Heart right ventricle (tissue), 16 donors: ENCODE measurements around the gene EI24. TPM values are rescaled to one million over a fixed set of nuclear protein-coding genes. Genes with fewer than 3 reads are reported as not detected.

Source experiments
- ATAC-seq, 8 donors: fragments of 200-7000 bp; cut with Tn5 transposase; one replicate each; pipeline ENCODE4 v1.9.1; 2020; ENCODE audit warnings: mild to moderate bottlenecking in 8 of 8, moderate library complexity in 8 of 8, moderate number of reproducible peaks in 1 of 8
- DNase-seq, 2 donors: peaks; one replicate each; pipeline ENCODE4 v3.0.0-alpha.2; 2020
- H3K27ac ChIP-seq, 10 donors: fragments of 200-600 bp; sonication (generic) in 2 of 10; one replicate each; pipeline versions ENCODE4 v1.5.0 to v1.8.0; 2020 to 2022; ENCODE audit warnings: mild to moderate bottlenecking in 3 of 10
- H3K27me3 ChIP-seq, 7 donors: fragments of 200-600 bp; one replicate each; pipeline ENCODE4 v1.8.0; 2021 to 2022; ENCODE audit warnings: mild to moderate bottlenecking in 2 of 7
- H3K36me3 ChIP-seq, 9 donors: fragments of 200-600 bp; sonication (generic) in 1 of 9; one replicate each; pipeline versions ENCODE4 v1.5.0 to v1.8.0; 2020 to 2022; ENCODE audit warnings: mild to moderate bottlenecking in 2 of 9
- H3K4me1 ChIP-seq, 9 donors: fragments of 200-600 bp; sonication (generic) in 1 of 9; one replicate each; pipeline versions ENCODE4 v1.5.0 to v1.8.0; 2020 to 2022; ENCODE audit warnings: mild to moderate bottlenecking in 4 of 9
- H3K4me3 ChIP-seq, 10 donors: fragments of 200-600 bp; sonication (generic) in 2 of 10; one replicate each; pipeline versions ENCODE4 v1.5.0 to v1.8.0; 2020 to 2022; ENCODE audit warnings: mild to moderate bottlenecking in 7 of 10, moderate library complexity in 2 of 10
- H3K9me3 ChIP-seq, 11 donors: fragments of 200-600 bp in 10 of 11; sonication (generic) in 2 of 11; one replicate each; pipeline versions ENCODE4 v1.5.0 to v1.8.0; 2013 to 2022; ENCODE audit warnings: mild to moderate bottlenecking in 2 of 11, control low read depth in 1 of 11, moderate library complexity in 1 of 11
- CTCF ChIP-seq, 9 donors: fragments of 200-600 bp; sonication (generic) in 2 of 9; IDR thresholded peaks; one replicate each; pipeline versions ENCODE4 v1.5.0 to v1.8.0; 2021 to 2022; ENCODE audit warnings: antibody characterized with exemption in 9 of 9, mild to moderate bottlenecking in 5 of 9, moderate library complexity in 1 of 9
- WGBS, 2 donors: extraction: QIAGEN DNeasy Blood & Tissue Kit; methylation state at CpG; one replicate each; pipeline ENCODE4 v1.1.7; 2013; ENCODE audit warnings: inconsistent platforms in 1 of 2; 5-methylcytosine and 5-hydroxymethylcytosine counted together
- intact Hi-C, 10 donors: fragments of 100-400 bp; cut with DNase I; formaldehyde crosslinking; loops; one replicate each; pipeline versions ENCODE4 v1.11.1 to v1.14.2; 2022
- long read RNA-seq, 3 donors: library from polyadenylated mRNA; unstranded; transcript quantifications; one replicate each; pipeline ENCODE4 v2.0.0, GENCODE V29; 2020 to 2021
- polyA plus RNA-seq, 2 donors: library from polyadenylated mRNA; stranded (reverse); fragments of 200-250 nt; gene quantifications; one replicate each; pipeline ENCODE4 v1.2.3, GENCODE V29; 2013
- total RNA-seq, 10 donors: library from RNA; stranded (reverse); fragmentation: NEBNext Ultra II Directional in 3 of 10; extraction: Animal tissue kit (Norgen Biotek cat#: 25700) in 3 of 10; gene quantifications; one replicate each; pipeline versions ENCODE4 v1.2.1 to v1.2.4, GENCODE V29; 2021 to 2023
- donor health status: Arrhythmogenic right ventricular cardiomyopathy.
- donor health status: ischemic (EF 13 %, LVEDD 7.1; RV severe dilation, severe dysfunction).
- donor health status: healthy with polysubstance abuse.
- donor health status: DM: no; HTN: yes; CAD: no.
- donor health status: DM: no; HTN: no; CAD: no.
- donor health status: ischemic (EF 25% LVEDD 6.9; RV normal size, moderate dysfunction).
- donor health status: ischemic (EF 25% LVEDD 5.7; RV mildly dilated, moderate dysfunction).
- donor health status: healthy.
- donor health status: DM: yes; HTN: yes; CAD: no.
- donor health status: Ischemic cardiomyopathy.
- donor health status: ischemic (EF 35%, LVEDD 5.7; RV mildly dilated, moderate dysfunction).
- donor health status: nonischemic (EF 11% LVEDD 7.7; RV severe dilation, severe dysfunction).
- donor health status: DM: yes; HTN: yes; CAD: no.
- donor health status: PGD.
- donor health status: ischemic (EF 29% LVEDD 5.4; RV normal size, mild dysfunction).
- donor health status: nonischemic (EF 23%, LVEDD 6.1; RV moderate dilation, normal function).

The EI24 gene
- total RNA-seq (10 to 100 TPM; 43.3 to 73.7 (median 51.5) TPM), polyA plus RNA-seq (10 to 100 TPM; 16.5 to 72.9 TPM)
- long read RNA-seq, donor 1, transcript EI24-204 (10 exons, 1,625 nt) = minor isoform, 6 of 68 reads
- long read RNA-seq, donor 1, transcript EI24-201 (11 exons, 2,455 nt) = major isoform, 44 of 68 reads
- long read RNA-seq, donor 1, partial matches to known transcripts = 5 of 68 reads
- long read RNA-seq, donor 1, other reads (novel, unspliced or antisense) = 11 of 68 reads
- long read RNA-seq, donor 2, transcript EI24-201 (11 exons, 2,455 nt) = major isoform, 49 of 70 reads
- long read RNA-seq, donor 2, transcript EI24-204 (10 exons, 1,625 nt) = minor isoform, 7 of 70 reads
- long read RNA-seq, donor 2, partial matches to known transcripts = 2 of 70 reads
- long read RNA-seq, donor 2, other reads (novel, unspliced or antisense) = 11 of 70 reads
- long read RNA-seq, donor 3, transcript EI24-201 (11 exons, 2,455 nt) = major isoform, 32 of 54 reads
- long read RNA-seq, donor 3, transcript EI24-204 (10 exons, 1,625 nt) = minor isoform, 5 of 54 reads
- long read RNA-seq, donor 3, partial matches to known transcripts = 12 of 54 reads
- long read RNA-seq, donor 3, other reads (novel, unspliced or antisense) = 5 of 54 reads

GRCh38 chr11:125568970-125569914 lies at the start of gene EI24:
EI24 (plus strand) TSS chr11:125569477; CDS start chr11:125572528, 3,051 bp downstream.
- Histone ChIP-seq H3K9me3 (no peaks in the 10 kb centered on the region), H3K27me3 (no peaks in the 10 kb centered on the region), H3K4me3 (peak within 1 kb of the TSS; percentile 83 to 98 (median 89)), H3K36me3 (peaks cover 0 to 23% (median 15%) of the 10 kb centered on the region in 9 donors), H3K27ac (peak within 1 kb of the TSS in 9 of 10 donors; percentile 78 to 96 (median 91)), H3K4me1 (peaks cover 0 to 23% (median 11%) of the 10 kb centered on the region in 9 donors)
- intact Hi-C loops = loop anchor here in 3 of 10 donors (1.0 to 10.0 kb wide), 4 partner anchors 23 to 306 kb away; partner anchors contain the start of genes CHEK1 (in 1 of the 3) and STT3A (in 1 of the 3)
- 1% methylated on average over 77 to 83 of the region's 83 CpGs for WGBS, 2 donors
- DNase-seq = peak; percentile 93
- peak; percentile 57 to 87 (median 78) for TF ChIP-seq CTCF (IDR thresholded peaks at IDR 0.05)
- peak; percentile 99 to 100 (median 100) for ATAC-seq

GRCh38 chr11:125519860-125520834 lies 49.1 kb upstream of the EI24 start:
- Histone ChIP-seq H3K27ac (no peak overlapping the region), H3K4me1 (peaks cover 0 to 8% (median 0%) of the 10 kb centered on the region in 9 donors), H3K27me3 (no peaks in the 10 kb centered on the region), H3K4me3 (no peak overlapping the region), H3K9me3 (peaks cover 0 to 13% (median 0%) of the 10 kb centered on the region in 11 donors), H3K36me3 (no peaks in the 10 kb centered on the region)
- 92 to 95% methylated on average over 2 of the region's 2 CpGs for WGBS, 2 donors
- intact Hi-C loops = no loop called here
- no peak for TF ChIP-seq CTCF (IDR thresholded peaks at IDR 0.05)
- ATAC-seq = no peak
- DNase-seq = no peak

GRCh38 chr11:125525303-125525702 lies 44.0 kb upstream of the EI24 start:
- DNase-seq (no peak), ATAC-seq (no peak)
- Histone ChIP-seq H3K4me1 (no peaks in the 10 kb centered on the region), H3K27ac (no peak overlapping the region), H3K27me3 (no peaks in the 10 kb centered on the region), H3K9me3 (peaks cover 0 to 2% (median 0%) of the 10 kb centered on the region in 11 donors), H3K4me3 (no peak overlapping the region), H3K36me3 (no peaks in the 10 kb centered on the region)
- 58 to 65% methylated on average over 5 of the region's 5 CpGs for WGBS, 2 donors
- intact Hi-C loops = no loop called here
- TF ChIP-seq CTCF (IDR thresholded peaks at IDR 0.05) = no peak
